Stimulated activated CD8-positive, alpha-beta memory T cell treated with anti-CD3 and anti-CD28 coated beads, Interleukin-15, amount 100 ng/mL, for 24 hours (primary cell): ENCODE results near the gene MYH9.

Experiments
- DNase-seq: peaks from one replicate; pipeline ENCODE4 v3.0.0-alpha.2; 2020; ENCODE audit warnings: low read depth

Gene MYH9

DNA sequence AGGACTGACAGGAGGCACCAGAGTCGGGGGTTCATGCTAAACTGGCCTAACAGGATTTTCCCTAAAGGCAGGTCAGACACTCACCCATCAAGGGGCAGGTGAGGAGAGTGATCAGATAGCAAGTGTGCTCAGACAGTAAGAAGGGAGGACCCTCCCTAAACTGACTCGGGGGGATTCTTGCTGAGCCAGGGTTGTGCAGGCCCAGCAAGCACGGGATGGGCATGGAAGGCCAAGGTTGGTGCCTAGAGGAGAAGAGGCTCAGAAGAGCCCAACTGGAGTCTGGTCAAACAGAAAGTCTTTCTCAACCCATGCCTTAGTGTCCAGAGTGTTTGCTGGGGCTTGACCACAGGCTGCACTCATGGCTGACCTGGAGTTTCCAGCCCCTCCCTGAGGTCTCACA lies 141.0 kb downstream of the MYH9 start:
- no peak for DNase-seq

DNA sequence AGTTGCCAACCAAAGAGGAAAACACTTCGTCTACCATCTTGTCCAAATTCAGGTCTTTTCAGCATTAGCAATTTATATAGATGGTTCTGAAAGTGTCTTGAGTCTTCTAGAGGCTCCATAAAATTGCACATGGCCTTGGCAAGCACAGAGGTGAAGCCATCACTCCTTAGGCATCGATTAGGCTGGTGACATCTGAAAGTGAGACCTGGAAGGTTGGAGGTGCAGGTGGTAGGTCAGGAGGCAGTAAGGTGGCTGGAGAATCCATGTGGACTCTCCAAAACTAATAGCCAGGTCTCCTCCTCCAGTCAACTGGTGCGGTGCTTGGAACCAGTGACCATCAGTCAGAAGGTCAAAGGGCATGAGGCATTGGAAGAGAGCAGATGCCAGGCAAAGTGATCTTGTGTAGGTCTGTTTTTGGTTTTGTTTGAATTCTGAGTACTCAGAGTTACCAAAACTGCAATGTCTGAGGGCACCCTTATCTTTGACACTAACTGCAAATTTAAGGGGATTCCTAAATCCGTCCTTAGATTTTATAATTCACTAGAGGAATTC lies 141.9 kb downstream of the MYH9 start:
- DNase-seq: no peak

DNA sequence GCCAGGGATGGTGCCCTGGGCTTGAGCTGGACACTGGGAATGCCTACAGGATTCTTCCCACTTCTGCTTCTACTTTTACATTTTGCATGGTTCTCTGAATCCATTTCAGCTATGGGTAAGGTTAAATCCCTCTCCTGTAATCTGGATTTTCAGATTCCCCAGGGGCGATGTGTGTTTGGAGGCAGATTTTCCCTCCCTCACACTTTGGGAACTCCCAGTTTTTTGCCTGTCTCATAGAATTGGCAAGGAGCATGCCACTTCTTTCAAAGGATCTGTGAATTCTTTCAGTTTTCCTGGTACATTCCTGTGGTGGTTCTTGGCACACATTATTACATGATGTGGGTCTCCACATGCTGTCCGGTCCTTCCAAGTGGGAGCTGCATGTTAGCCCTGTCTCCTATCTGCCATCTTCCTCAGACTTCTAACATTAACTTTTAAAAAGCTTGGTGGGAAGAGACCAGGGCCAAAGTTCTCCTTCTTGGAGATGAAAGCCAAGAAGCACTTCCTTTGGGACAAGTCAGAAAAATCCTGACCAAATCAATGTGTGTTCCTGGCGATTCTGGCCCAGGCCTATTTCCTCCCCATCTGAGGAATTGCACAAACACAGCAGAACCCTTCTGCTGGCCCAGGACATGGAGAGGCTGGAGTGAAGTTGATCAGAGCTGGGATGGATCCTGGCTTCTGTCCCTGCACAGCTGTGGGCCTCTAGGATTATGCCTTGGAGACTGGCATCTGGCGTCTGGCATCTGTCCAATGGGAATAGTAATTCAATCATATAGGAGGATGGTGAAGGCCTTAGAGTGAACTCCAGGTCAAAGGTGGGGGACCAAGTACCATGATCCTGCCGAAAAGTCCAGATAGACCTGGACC lies 143.0 kb downstream of the MYH9 start:
- no peak for DNase-seq

DNA sequence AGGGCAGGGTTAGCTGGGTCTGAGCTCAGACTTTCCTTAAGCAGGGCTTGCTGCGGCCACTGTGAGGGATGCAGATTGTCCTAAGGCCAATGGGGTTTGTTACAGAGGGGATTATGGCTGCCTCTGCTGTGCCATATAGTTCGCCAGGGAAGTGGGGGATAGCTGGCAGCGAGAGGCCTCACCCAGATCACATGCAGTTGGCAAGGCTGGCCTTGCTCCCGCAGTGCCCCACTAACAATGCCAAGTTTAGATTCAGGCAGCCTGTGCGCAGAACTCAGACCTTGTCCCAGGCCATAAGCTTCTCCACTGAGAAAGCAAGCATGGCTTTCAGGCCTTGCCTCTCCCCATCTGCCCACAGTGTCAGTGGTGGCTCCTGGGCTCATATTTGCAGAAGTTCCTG lies 143.8 kb downstream of the MYH9 start:
- DNase-seq: no peak

DNA sequence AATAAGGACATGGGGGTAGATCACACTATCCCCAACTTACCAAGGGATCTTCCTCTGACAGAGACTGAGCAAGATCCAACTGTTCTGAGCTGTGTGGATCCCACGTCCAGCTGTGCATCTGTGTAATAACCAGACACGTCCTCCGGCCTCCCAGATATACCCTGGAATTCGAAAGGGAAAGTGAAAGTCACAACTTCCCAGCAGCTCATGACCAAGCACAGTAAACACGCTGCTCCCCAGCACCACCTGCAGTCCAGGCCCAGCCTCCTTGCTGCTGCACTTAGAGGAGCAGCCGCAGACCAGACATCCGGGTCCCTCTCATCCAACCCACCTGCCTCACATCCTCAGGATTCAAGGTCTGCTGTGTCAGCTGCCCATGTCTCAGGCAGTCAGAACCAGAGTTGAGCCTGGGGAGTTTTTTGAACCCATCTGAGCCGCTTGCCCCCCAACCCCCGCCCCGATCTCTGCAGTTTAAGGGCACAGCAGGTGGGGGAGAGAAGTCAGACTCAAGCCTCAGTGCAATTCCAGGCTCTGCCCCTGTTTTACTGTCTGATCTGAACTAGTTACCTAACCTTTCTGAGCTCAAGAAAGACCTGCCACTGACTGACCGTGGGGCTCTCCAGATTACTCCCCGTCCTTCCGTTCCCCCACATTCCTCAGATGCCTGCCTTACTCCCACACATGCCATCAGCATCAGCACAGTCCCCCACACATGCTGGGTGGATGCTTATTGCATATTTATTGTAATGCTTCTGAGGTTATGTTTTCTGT lies 148.2 kb downstream of the MYH9 start, which contains the start of gene APOL2:
Gene APOL2 (minus strand): TSS at position 127 of the 771 bp plus-strand sequence. CDS start 6,365 bp downstream, outside the sequence.
- peak; percentile 42 for DNase-seq

DNA sequence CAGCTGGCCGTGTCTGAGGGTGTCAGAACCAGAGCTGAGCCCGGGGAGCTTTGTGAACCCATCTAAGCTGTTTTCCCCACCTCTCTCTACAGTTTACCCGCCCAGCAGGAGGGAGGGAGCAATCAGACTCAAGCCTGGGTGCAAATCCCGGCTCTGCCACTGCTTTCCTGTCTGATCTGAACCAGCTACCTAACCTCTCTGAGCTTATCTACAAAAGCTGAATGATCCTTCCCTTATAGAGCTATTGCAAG lies 148.7 kb downstream of the MYH9 start:
- DNase-seq: no peak

DNA sequence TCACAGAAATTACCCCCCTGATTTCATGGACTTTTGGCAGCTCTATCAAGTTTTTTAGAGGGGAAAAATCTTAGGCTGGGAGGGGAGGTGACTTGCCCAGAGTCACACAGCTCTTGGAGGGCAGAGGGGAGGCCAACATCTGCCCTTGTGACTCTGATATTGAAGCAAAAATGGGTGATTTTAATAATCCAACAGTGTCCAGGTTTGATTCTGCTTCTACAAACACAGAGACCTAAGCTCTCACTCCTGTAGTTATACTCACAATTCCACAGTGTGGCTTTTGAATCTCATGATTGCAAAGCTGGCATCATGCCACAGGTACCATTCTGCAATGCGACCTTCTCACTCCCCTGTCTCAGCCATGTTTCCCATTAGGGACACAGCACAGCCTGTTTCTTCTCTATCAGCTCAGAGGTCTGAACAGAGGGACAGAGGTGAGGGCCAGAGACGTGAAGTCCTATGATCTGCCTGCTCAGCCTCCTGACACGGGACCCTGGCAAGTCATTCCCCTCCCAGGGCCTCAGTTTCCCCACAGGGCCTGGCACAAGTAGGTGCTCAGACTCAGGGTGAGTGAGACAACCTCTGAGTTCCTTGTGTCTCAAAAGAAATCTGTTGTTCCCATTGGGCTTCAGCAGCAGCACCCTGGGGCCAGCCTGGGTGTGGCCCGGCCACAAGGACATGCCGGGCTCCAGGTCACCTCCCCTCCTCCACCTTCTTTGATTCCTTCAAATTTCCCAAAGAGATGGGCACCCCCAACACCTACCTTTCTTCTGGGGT lies 149.2 kb downstream of the MYH9 start:
- no peak for DNase-seq

DNA sequence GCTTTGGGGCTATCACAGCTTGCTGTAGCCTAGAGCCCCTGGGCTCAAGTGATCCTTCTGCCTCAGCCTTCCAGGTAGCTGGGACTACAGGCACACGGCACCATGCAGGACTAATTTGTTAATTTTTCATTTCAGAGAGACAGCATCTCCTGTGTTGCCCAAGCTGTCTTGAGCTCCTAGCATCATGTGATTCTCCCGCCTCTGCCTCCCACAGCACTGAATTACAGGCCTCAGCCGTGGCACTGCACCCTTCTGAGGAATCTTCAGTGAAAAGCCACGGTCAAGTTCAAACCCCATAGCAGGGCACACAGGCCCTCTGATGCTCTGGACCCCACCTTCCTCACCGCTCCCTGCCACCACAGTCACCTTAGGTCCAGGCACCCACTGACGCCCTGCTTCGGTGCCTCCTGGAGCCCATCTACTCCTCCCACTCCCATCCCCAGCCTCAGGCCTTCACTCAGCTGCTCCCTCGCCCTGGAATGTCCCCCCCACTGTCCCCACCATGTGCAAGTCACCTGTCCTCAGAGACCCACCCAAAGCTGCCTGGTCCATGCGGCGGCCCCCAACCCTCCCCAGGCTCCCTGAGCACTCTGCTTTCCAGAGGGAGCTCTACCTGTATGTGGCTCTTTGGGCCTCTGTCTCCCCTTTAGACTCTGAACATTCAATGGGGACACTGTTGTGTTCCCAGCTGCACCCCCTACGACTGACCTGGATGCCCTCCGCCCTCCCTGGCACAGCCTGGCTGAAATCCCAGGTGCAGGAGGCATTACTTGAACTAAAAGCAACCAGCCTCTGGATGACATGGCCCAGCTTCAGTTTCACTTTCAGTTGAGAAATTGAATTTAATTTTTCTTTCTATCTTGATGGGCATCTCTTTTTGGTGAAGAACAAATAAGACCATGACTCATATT lies 150.1 kb downstream of the MYH9 start:
- no peak for DNase-seq

DNA sequence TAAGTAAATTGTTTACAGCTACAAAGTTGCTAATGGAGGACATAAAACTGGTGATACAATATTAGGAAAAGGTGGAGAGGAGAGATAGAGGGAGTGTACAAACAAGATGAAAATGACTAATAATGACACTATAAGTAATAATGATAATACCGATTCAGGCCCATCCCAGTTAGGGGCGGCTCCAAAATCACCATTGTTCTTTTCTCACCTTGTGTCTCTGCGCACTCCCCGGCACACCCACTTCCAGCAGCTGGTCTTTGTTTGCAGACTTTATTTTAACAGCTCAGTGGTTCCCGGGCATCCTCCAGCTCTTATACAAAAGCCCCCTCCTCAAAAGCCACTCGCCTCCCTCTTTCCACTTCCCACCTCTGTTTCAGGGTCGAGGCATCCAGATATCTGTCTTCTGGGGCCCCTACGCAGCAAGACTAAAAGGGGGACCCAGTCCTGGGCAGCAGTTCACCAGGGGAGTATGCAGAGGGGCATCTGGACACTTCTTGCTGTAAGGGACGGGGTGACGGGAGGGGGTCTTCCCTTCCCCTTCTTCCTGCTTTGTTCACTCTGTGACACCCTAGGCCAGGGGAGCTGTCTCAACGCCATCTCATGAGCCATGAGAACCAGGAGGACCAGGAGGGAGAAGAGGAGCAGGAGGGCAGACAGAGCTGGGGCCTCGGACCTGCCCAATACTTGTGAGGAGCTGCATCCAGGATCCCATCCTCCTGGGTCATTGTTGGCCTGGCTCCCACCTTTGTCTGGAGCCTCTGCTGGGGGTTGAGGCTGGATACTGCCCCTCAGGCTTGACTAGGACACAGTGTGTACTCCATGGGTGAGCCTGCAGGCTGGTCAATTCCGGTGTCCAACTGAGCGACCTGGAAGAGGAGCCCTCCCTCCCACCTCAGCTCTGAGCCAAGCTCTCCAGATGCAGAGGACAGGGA lies 151.1 kb downstream of the MYH9 start:
- DNase-seq: no peak

DNA sequence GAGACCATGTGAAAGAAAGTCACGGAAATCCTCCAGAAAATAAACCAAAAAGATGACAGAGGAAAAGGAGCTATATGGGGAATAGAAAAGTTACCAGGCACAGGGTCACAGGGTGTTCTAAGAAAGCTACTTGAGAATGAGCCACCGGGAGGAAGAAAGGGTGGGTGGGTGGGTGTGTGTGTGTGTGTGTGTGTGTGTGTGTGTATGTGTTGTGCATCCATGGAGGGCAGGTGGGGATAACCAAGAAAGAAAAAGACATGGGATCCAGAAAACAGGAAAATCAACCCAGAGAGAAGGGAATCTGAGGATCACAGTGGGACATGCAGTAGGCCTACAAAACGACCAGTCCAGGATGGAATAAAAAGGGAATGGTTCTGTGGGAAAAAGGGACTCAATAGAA lies 152.2 kb downstream of the MYH9 start:
- no peak for DNase-seq

DNA sequence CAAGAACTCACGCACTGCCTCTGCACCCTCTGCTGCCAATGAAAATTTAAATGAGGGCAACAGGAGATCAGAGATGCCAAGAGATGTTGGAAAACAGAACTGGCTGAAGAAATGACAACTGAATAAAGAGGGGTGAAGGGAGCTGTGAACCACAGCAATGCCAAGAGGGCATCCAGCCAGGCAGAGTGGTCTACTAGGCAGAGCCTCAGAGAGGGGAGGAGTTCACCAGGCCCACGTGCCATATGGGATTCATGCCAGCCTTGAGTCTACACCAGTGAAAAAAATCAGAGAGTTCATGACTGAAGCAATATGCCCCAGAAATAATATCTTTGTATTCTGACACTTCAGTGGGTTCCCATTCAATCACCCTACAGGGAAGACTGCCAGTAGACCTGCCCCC lies 152.8 kb downstream of the MYH9 start:
- no peak for DNase-seq

DNA sequence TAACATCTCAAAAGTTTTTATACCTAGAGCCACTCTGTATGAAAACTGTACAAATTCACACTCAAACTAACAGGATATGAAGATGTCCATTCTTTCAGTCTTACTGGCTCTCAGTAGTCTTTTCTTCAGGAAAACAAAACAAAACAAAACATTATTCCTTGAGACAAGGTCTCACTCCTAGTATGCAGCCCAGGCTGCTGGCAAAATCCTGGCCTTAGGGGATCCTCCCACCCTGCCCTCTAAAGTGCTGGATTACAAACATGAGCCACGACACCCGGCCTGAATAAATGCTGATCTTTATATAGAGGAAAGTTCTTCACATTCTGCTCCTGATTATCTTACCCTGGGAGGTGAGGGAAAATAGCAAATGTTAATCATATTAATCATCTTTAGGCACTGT lies 153.6 kb downstream of the MYH9 start:
- DNase-seq: no peak

DNA sequence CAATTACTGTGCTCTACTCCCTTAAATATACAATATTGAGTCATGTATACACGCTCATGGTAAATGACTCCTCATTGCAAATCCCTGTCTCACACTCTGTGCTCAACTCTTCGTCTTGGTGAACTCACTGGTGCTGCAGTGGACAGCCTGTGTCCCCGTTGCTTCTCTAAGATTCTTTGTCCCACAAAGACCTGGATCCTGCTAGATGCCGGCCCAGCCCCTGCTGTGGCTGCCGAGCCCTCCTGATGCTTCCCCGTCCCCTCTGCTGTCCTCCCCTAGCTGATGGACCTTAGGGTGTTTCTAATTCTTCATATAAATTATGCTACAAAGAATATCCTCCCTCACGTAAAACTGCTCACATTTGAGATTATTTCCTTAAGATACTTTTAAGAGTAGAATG lies 154.0 kb downstream of the MYH9 start:
- no peak for DNase-seq

DNA sequence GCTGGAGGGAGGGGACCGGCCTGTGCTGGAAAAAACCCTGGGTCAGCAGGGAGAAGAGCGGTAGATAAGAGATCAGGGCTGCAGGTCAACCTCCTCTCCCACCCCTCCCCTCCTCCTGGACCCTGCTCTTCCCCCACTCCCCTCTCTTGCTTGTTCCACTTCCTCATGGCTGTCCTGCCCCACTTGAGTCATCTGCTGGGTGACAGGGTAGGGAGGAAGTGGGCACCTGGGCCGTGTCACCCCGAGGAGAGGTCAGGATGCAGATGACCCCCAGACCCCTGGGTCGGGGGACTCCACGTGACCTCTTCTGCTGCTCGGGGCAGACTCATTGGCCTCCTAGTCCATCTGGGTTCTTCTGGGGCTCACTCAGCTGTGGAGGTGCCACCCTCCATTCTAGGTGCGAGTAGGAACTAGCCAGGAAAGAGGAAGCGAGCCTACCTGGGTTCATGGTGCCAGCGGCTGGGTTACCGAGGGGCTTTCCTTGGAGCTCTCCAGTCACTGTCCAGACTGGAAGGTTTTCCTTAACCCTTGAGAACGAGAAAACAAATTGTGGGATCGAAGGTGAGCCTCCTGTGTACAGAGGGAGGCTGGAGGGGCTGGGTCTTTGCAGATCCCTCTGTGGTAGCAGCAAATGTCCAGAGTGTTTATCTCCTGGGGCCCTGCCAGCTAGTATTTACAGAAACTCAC lies 154.9 kb downstream of the MYH9 start:
- no peak for DNase-seq
